Activated naive CD8-positive, alpha-beta T cell treated with anti-CD3 and anti-CD28 coated beads for 36 hours (primary cell): Measurements from ENCODE around the gene MYH11. TPM values are rescaled to one million over a fixed set of nuclear protein-coding genes. Genes with fewer than 3 reads are reported as not detected.

Experiments
- DNase-seq: peaks from one replicate; pipeline ENCODE4 v3.0.0; 2021
- H3K27ac Mint-ChIP-seq: one replicate; pipeline ENCODE4 v1.8.0; 2022; ENCODE audit warnings: mild to moderate bottlenecking, moderate library complexity, mixed read lengths
- H3K27me3 Mint-ChIP-seq: one replicate; pipeline ENCODE4 v1.8.0; 2022; ENCODE audit warnings: mild to moderate bottlenecking, mixed read lengths
- H3K36me3 Mint-ChIP-seq: one replicate; pipeline ENCODE4 v1.8.0; 2021; ENCODE audit warnings: mild to moderate bottlenecking, mixed read lengths
- H3K4me1 Mint-ChIP-seq: one replicate; pipeline ENCODE4 v1.8.0; 2021; ENCODE audit warnings: mixed read lengths
- H3K4me3 Mint-ChIP-seq: one replicate; pipeline ENCODE4 v1.8.0; 2022; ENCODE audit warnings: mild to moderate bottlenecking, moderate library complexity, mixed read lengths
- H3K9me3 Mint-ChIP-seq: one replicate; pipeline ENCODE4 v1.8.0; 2022; ENCODE audit warnings: mixed read lengths
- total RNA-seq, 2 experiments: library from RNA; stranded (reverse); gene quantifications; one replicate each; pipeline ENCODE4 v1.2.3, GENCODE V29; 2021

MYH11 gene
- total RNA-seq, 2 experiments from 2014 or later, result not detected

GRCh38 chr16:15836074-15836473, 20.8 kb downstream of the MYH11 start:
- no peaks in the 10 kb centered on the region for H3K27me3 Mint-ChIP-seq
- H3K4me1 Mint-ChIP-seq, result peaks cover 5% of the 10 kb centered on the region
- no peaks in the 10 kb centered on the region for H3K9me3 Mint-ChIP-seq
- no peak for DNase-seq
- no peak overlapping the region for H3K27ac Mint-ChIP-seq
- H3K4me3 Mint-ChIP-seq, result no peak overlapping the region
- no peaks in the 10 kb centered on the region for H3K36me3 Mint-ChIP-seq

- no peak overlapping the region for H3K27ac Mint-ChIP-seq
- H3K4me1 Mint-ChIP-seq, result peaks cover 5% of the 10 kb centered on the region
- DNase-seq, result no peak
- H3K36me3 Mint-ChIP-seq, result no peaks in the 10 kb centered on the region
- no peaks in the 10 kb centered on the region for H3K9me3 Mint-ChIP-seq
- H3K27me3 Mint-ChIP-seq, result no peaks in the 10 kb centered on the region
- no peak overlapping the region for H3K4me3 Mint-ChIP-seq
Measured at GRCh38 chr16:15835136-15835878, 21.5 kb downstream of the MYH11 start.

GRCh38 chr16:15834502-15834901, 22.3 kb downstream of the MYH11 start:
- no peaks in the 10 kb centered on the region for H3K36me3 Mint-ChIP-seq
- H3K4me3 Mint-ChIP-seq, result no peak overlapping the region
- H3K27ac Mint-ChIP-seq, result no peak overlapping the region
- H3K9me3 Mint-ChIP-seq, result no peaks in the 10 kb centered on the region
- H3K27me3 Mint-ChIP-seq, result no peaks in the 10 kb centered on the region
- H3K4me1 Mint-ChIP-seq, result peaks cover 5% of the 10 kb centered on the region
- DNase-seq, result no peak

GRCh38 chr16:15833541-15833940, 23.3 kb downstream of the MYH11 start:
- peaks cover 5% of the 10 kb centered on the region for H3K4me1 Mint-ChIP-seq
- H3K4me3 Mint-ChIP-seq, result no peak overlapping the region
- no peak for DNase-seq
- no peaks in the 10 kb centered on the region for H3K9me3 Mint-ChIP-seq
- no peak overlapping the region for H3K27ac Mint-ChIP-seq
- H3K36me3 Mint-ChIP-seq, result no peaks in the 10 kb centered on the region
- H3K27me3 Mint-ChIP-seq, result no peaks in the 10 kb centered on the region

GRCh38 chr16:15832241-15832640, 24.6 kb downstream of the MYH11 start:
- H3K27me3 Mint-ChIP-seq, result no peaks in the 10 kb centered on the region
- DNase-seq, result no peak
- H3K27ac Mint-ChIP-seq, result no peak overlapping the region
- H3K9me3 Mint-ChIP-seq, result no peaks in the 10 kb centered on the region
- H3K36me3 Mint-ChIP-seq, result no peaks in the 10 kb centered on the region
- no peak overlapping the region for H3K4me3 Mint-ChIP-seq
- H3K4me1 Mint-ChIP-seq, result peaks cover 5% of the 10 kb centered on the region

GRCh38 chr16:15830832-15831451, 25.9 kb downstream of the MYH11 start:
- no peak overlapping the region for H3K4me3 Mint-ChIP-seq

GRCh38 chr16:15829460-15829859, 27.4 kb downstream of the MYH11 start:
- H3K27me3 Mint-ChIP-seq, result no peaks in the 10 kb centered on the region
- H3K36me3 Mint-ChIP-seq, result no peaks in the 10 kb centered on the region
- no peaks in the 10 kb centered on the region for H3K9me3 Mint-ChIP-seq
- no peaks in the 10 kb centered on the region for H3K4me1 Mint-ChIP-seq
- H3K27ac Mint-ChIP-seq, result no peak overlapping the region
- DNase-seq, result no peak
- no peak overlapping the region for H3K4me3 Mint-ChIP-seq

More at GRCh38 chr16:15830832-15831451, 25.9 kb downstream of the MYH11 start:
- no peaks in the 10 kb centered on the region for H3K27me3 Mint-ChIP-seq
- no peak overlapping the region for H3K27ac Mint-ChIP-seq
- H3K4me1 Mint-ChIP-seq, result peaks cover 5% of the 10 kb centered on the region
- no peaks in the 10 kb centered on the region for H3K36me3 Mint-ChIP-seq
- DNase-seq, result no peak
- H3K9me3 Mint-ChIP-seq, result no peaks in the 10 kb centered on the region

- Mint-ChIP-seq H3K27me3 (peaks cover 3% of the 10 kb centered on the region), H3K4me1 (no peaks in the 10 kb centered on the region), H3K27ac (no peak overlapping the region), H3K9me3 (no peaks in the 10 kb centered on the region), H3K36me3 (no peaks in the 10 kb centered on the region), H3K4me3 (no peak overlapping the region)
- no peak for DNase-seq
Measured at GRCh38 chr16:15827709-15828343, 29.0 kb downstream of the MYH11 start.

GRCh38 chr16:15827299-15827698, 29.5 kb downstream of the MYH11 start:
- no peaks in the 10 kb centered on the region for H3K36me3 Mint-ChIP-seq
- no peak overlapping the region for H3K4me3 Mint-ChIP-seq
- no peak overlapping the region for H3K27ac Mint-ChIP-seq
- H3K9me3 Mint-ChIP-seq, result no peaks in the 10 kb centered on the region
- no peaks in the 10 kb centered on the region for H3K4me1 Mint-ChIP-seq
- peaks cover 3% of the 10 kb centered on the region for H3K27me3 Mint-ChIP-seq
- no peak for DNase-seq

- H3K27me3 Mint-ChIP-seq, result peaks cover 3% of the 10 kb centered on the region
- no peak for DNase-seq
- H3K9me3 Mint-ChIP-seq, result no peaks in the 10 kb centered on the region
- H3K4me3 Mint-ChIP-seq, result no peak overlapping the region
- H3K27ac Mint-ChIP-seq, result no peak overlapping the region
- no peaks in the 10 kb centered on the region for H3K4me1 Mint-ChIP-seq
- H3K36me3 Mint-ChIP-seq, result no peaks in the 10 kb centered on the region
Measured at GRCh38 chr16:15825750-15826305, 31.0 kb downstream of the MYH11 start.

GRCh38 chr16:15822957-15823356, 33.9 kb downstream of the MYH11 start:
- no peaks in the 10 kb centered on the region for H3K4me1 Mint-ChIP-seq
- H3K27me3 Mint-ChIP-seq, result peaks cover 3% of the 10 kb centered on the region
- no peaks in the 10 kb centered on the region for H3K9me3 Mint-ChIP-seq
- no peak overlapping the region for H3K27ac Mint-ChIP-seq
- DNase-seq, result no peak
- no peak overlapping the region for H3K4me3 Mint-ChIP-seq
- no peaks in the 10 kb centered on the region for H3K36me3 Mint-ChIP-seq

- no peak for DNase-seq
- peaks cover 2% of the 10 kb centered on the region for H3K36me3 Mint-ChIP-seq
- peaks cover 3% of the 10 kb centered on the region for H3K27me3 Mint-ChIP-seq
- peaks cover 4% of the 10 kb centered on the region for H3K9me3 Mint-ChIP-seq
- no peak overlapping the region for H3K4me3 Mint-ChIP-seq
- no peak overlapping the region for H3K27ac Mint-ChIP-seq
- no peaks in the 10 kb centered on the region for H3K4me1 Mint-ChIP-seq
Measured at GRCh38 chr16:15820837-15821236, 36.0 kb downstream of the MYH11 start.

GRCh38 chr16:15819046-15819445, 37.8 kb downstream of the MYH11 start:
- Mint-ChIP-seq H3K9me3 (peaks cover 10% of the 10 kb centered on the region), H3K27ac (no peak overlapping the region), H3K36me3 (peaks cover 2% of the 10 kb centered on the region), H3K4me1 (no peaks in the 10 kb centered on the region), H3K27me3 (peaks cover 3% of the 10 kb centered on the region), H3K4me3 (no peak overlapping the region)
- DNase-seq, result no peak

GRCh38 chr16:15817446-15817845, 39.4 kb downstream of the MYH11 start:
- Mint-ChIP-seq H3K4me3 (no peak overlapping the region), H3K36me3 (peaks cover 2% of the 10 kb centered on the region), H3K9me3 (peaks cover 10% of the 10 kb centered on the region), H3K4me1 (no peaks in the 10 kb centered on the region), H3K27ac (no peak overlapping the region), H3K27me3 (peaks cover 3% of the 10 kb centered on the region)
- no peak for DNase-seq

- peaks cover 2% of the 10 kb centered on the region for H3K36me3 Mint-ChIP-seq
- no peaks in the 10 kb centered on the region for H3K4me1 Mint-ChIP-seq
- peaks cover 10% of the 10 kb centered on the region for H3K9me3 Mint-ChIP-seq
- H3K4me3 Mint-ChIP-seq, result no peak overlapping the region
- no peak overlapping the region for H3K27ac Mint-ChIP-seq
- DNase-seq, result no peak
- H3K27me3 Mint-ChIP-seq, result peaks cover 3% of the 10 kb centered on the region
Measured at GRCh38 chr16:15816228-15816627, 40.6 kb downstream of the MYH11 start.
